Smooth muscle cell (in vitro differentiated cells): Measurements from ENCODE around the gene HFE. TPM values are rescaled to one million over a fixed set of nuclear protein-coding genes. Genes with fewer than 3 reads are reported as not detected.

Experiments used
- DNase-seq: peaks from one replicate; lab custom pipeline; 2025; ENCODE audit not compliant: unreplicated experiment; lab: John Stamatoyannopoulos, UW
- H2AFZ ChIP-seq: fragments of 200-600 bp; sonication (generic); 2 replicates; pipeline ENCODE4 v1.6.0; 2016; ENCODE audit warnings: antibody characterized with exemption, low read depth, mild to moderate bottlenecking
- H3F3A ChIP-seq: fragments of 200-600 bp; sonication (generic); 2 replicates; pipeline ENCODE4 v1.6.0; 2017; ENCODE audit warnings: antibody characterized with exemption, low read depth
- H3K27ac ChIP-seq: fragments of 200-600 bp; sonication (generic); 2 replicates; pipeline ENCODE4 v1.5.1; 2016; ENCODE audit warnings: low read depth, mild to moderate bottlenecking
- H3K27me3 ChIP-seq: fragments of 200-600 bp; sonication (generic); 2 replicates; pipeline ENCODE4 v1.6.1; 2016; ENCODE audit warnings: low read depth, mild to moderate bottlenecking
- H3K36me3 ChIP-seq: fragments of 200-600 bp; sonication (generic); 2 replicates; pipeline ENCODE4 v1.5.1; 2016; ENCODE audit warnings: low read depth
- H3K4me1 ChIP-seq: fragments of 200-600 bp; sonication (generic); 2 replicates; pipeline ENCODE4 v1.5.1; 2016; ENCODE audit warnings: low read depth
- H3K4me2 ChIP-seq: fragments of 200-600 bp; sonication (generic); 2 replicates; pipeline ENCODE4 v1.6.0; 2016; ENCODE audit warnings: mild to moderate bottlenecking
- H3K4me3 ChIP-seq: fragments of 200-600 bp; sonication (generic); 2 replicates; pipeline ENCODE4 v1.5.1; 2016; ENCODE audit warnings: mild to moderate bottlenecking
- H3K79me2 ChIP-seq: fragments of 200-600 bp; sonication (generic); 2 replicates; pipeline ENCODE4 v1.6.0; 2016; ENCODE audit warnings: low read depth, mild to moderate bottlenecking
- H3K9ac ChIP-seq: fragments of 200-600 bp; sonication (generic); 2 replicates; pipeline ENCODE4 v1.6.0; 2016; ENCODE audit warnings: low read depth
- H3K9me3 ChIP-seq: fragments of 200-600 bp; sonication (generic); replicated peaks from 2 replicates; pipeline ENCODE4 v1.5.1; 2016; ENCODE audit warnings: low read depth
- H4K20me1 ChIP-seq: fragments of 200-600 bp; sonication (generic); 2 replicates; pipeline ENCODE4 v1.6.0; 2016; ENCODE audit warnings: low read depth
- WGBS: methylation state at CpG from one replicate; pipeline ENCODE4 v1.1.7; 2016; ENCODE audit warnings: low lambda C conversion rate; 5-methylcytosine and 5-hydroxymethylcytosine counted together
- polyA plus RNA-seq: library from polyadenylated mRNA; unstranded; fragments of >200 nt; fragmentation: Nextera tagmentation; extraction: Ambion mirVana; gene quantifications from 2 replicates; pipeline ENCODE4 v1.2.1, GENCODE V29; 2016
- total RNA-seq: library from RNA; depleted of rRNA; stranded (reverse); fragments of >200 nt; gene quantifications from 2 replicates; pipeline ENCODE4 v1.2.3, GENCODE V29; 2014
- TF ChIP-seq, protein P1 (sequence below): fragments of 200-600 bp; sonication (generic); IDR thresholded peaks from 2 replicates; pipeline ENCODE4 v1.5.1; 2017; ENCODE audit warnings: borderline replicate concordance, mild to moderate bottlenecking, antibody characterized with exemption; ENCODE audit not compliant: insufficient read depth, poor library complexity, severe bottlenecking

HFE gene, protein sequence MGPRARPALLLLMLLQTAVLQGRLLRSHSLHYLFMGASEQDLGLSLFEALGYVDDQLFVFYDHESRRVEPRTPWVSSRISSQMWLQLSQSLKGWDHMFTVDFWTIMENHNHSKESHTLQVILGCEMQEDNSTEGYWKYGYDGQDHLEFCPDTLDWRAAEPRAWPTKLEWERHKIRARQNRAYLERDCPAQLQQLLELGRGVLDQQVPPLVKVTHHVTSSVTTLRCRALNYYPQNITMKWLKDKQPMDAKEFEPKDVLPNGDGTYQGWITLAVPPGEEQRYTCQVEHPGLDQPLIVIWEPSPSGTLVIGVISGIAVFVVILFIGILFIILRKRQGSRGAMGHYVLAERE
- total RNA-seq (4.9 and 5.5 TPM in 2 replicates), polyA plus RNA-seq (2.1 and 7.5 TPM in 2 replicates)

- TF ChIP-seq, protein P1, sequence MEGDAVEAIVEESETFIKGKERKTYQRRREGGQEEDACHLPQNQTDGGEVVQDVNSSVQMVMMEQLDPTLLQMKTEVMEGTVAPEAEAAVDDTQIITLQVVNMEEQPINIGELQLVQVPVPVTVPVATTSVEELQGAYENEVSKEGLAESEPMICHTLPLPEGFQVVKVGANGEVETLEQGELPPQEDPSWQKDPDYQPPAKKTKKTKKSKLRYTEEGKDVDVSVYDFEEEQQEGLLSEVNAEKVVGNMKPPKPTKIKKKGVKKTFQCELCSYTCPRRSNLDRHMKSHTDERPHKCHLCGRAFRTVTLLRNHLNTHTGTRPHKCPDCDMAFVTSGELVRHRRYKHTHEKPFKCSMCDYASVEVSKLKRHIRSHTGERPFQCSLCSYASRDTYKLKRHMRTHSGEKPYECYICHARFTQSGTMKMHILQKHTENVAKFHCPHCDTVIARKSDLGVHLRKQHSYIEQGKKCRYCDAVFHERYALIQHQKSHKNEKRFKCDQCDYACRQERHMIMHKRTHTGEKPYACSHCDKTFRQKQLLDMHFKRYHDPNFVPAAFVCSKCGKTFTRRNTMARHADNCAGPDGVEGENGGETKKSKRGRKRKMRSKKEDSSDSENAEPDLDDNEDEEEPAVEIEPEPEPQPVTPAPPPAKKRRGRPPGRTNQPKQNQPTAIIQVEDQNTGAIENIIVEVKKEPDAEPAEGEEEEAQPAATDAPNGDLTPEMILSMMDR = no peak
- peak within 1 kb of the TSS; percentile 91 for H3K4me2 ChIP-seq
Measured at GRCh38 chr6:26087284-26088115, at the start of gene HFE. HFE (plus strand) TSS chr6:26087429; CDS start chr6:26087441, 12 bp downstream.

GRCh38 chr6:26041946-26042345 is 45.3 kb upstream of the HFE start:
- Histone ChIP-seq H3K4me1 (no peaks in the 10 kb centered on the region), H3K9ac (no peak overlapping the region), H3K9me3 (no peaks in the 10 kb centered on the region), H3K79me2 (no peaks in the 10 kb centered on the region), H3K4me3 (no peak overlapping the region), H4K20me1 (no peaks in the 10 kb centered on the region), H2AFZ (no peak overlapping the region), H3K36me3 (no peaks in the 10 kb centered on the region), H3F3A (no peaks in the 10 kb centered on the region), H3K4me2 (no peak overlapping the region), H3K27ac (no peak overlapping the region), H3K27me3 (no peaks in the 10 kb centered on the region)
- TF ChIP-seq, protein P1 = no peak
- DNase-seq = no peak
- 91% methylated on average over 1 of the region's 1 CpG for WGBS

More at GRCh38 chr6:26087284-26088115, at the start of gene HFE:
- 4% methylated on average over 33 of the region's 41 CpGs for WGBS
- Histone ChIP-seq H3K9me3 (no peaks in the 10 kb centered on the region), H4K20me1 (no peaks in the 10 kb centered on the region), H2AFZ (peak within 1 kb of the TSS; percentile 98), H3K9ac (peak within 1 kb of the TSS; percentile 66), H3K79me2 (no peaks in the 10 kb centered on the region), H3F3A (no peaks in the 10 kb centered on the region), H3K27me3 (no peaks in the 10 kb centered on the region), H3K4me1 (peaks cover 7% of the 10 kb centered on the region), H3K27ac (peak within 1 kb of the TSS; percentile 44), H3K36me3 (no peaks in the 10 kb centered on the region), H3K4me3 (peak within 1 kb of the TSS; percentile 73)
- DNase-seq = peak; percentile 12

DNA sequence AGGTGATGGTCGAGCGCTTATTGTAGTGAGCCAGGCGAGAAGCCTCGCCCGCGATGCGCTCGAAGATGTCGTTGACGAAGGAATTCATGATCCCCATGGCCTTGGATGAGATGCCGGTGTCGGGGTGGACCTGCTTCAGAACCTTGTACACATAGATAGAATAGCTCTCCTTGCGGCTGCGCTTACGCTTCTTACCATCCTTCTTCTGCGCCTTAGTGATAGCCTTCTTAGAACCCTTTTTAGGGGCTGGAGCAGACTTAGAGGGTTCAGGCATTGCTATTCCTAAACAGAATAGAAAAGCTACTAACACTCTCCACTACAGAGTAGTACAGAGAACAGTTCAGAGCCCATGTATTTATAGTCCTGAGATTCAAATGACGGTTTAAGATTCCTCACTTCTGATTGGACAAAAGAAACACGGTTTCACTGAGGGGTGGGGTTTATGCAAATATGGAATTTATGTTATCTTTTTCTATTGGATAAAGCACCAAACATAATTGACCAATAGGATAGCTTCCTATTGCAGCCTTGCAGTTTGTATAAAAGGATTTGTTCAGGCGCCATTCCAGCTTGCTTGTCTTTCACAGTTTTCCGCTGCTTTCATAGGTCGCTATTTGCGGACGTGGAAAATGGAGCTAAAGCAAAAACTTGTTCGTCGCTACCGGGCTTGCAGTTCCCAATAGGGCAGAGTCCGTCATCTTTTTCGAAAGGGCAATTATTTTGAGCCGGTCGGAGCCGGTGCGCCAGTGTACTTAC is 43.7 kb upstream of the HFE start:
- DNase-seq = no peak
- no peaks in the 10 kb centered on the region for H3K9me3 ChIP-seq
- WGBS = 97% methylated on average over 32 of the region's 32 CpGs

More for the DNA sequence above, 43.7 kb upstream of the HFE start:
- H3K36me3 ChIP-seq = no peaks in the 10 kb centered on the region
- no peak overlapping the region for H3K9ac ChIP-seq
- no peaks in the 10 kb centered on the region for H4K20me1 ChIP-seq
- H2AFZ ChIP-seq = no peak overlapping the region
- H3K4me3 ChIP-seq = no peak overlapping the region
- no peaks in the 10 kb centered on the region for H3K79me2 ChIP-seq
- peaks cover 4% of the 10 kb centered on the region for H3K4me1 ChIP-seq
- TF ChIP-seq, protein P1 = no peak
- no peak overlapping the region for H3K4me2 ChIP-seq
- H3F3A ChIP-seq = no peaks in the 10 kb centered on the region
- H3K27me3 ChIP-seq = no peaks in the 10 kb centered on the region
- H3K27ac ChIP-seq = no peak overlapping the region
